B cell (primary cell): ENCODE measurements around the gene GORASP1. TPM values are rescaled to one million over a fixed set of nuclear protein-coding genes. Genes with fewer than 3 reads are reported as not detected.
A peak's percentile ranks its signal among the peaks of the same experiment; 100 is the strongest.

Experiments
- ATAC-seq: fragments of 200-7000 bp; cut with Tn5 transposase; one replicate; pipeline ENCODE4 v1.10.0; 2021; ENCODE audit warnings: low read depth, mild to moderate bottlenecking, moderate number of reproducible peaks, moderate library complexity
- CTCF ChIA-PET: fragments of 350-600 bp; sonication (Branson Sonifier 250); formaldehyde crosslinking; loops from one replicate; lab custom pipeline; 2021; ENCODE audit warnings: antibody characterized with exemption, inconsistent platforms; lab: Charles Lee
- POLR2A ChIA-PET: fragments of 350-600 bp; sonication (Branson Sonifier 250); formaldehyde crosslinking; loops from one replicate; lab custom pipeline; 2021; ENCODE audit warnings: antibody characterized with exemption; lab: Charles Lee
- DNase-seq: peaks from one replicate; pipeline ENCODE4 v3.0.0; 2013
- H2AFZ ChIP-seq: 2 replicates; pipeline ENCODE4 v1.6.1; 2012; ENCODE audit warnings: mild to moderate bottlenecking, low read depth, low read length; ENCODE audit not compliant: insufficient read depth, poor library complexity, severe bottlenecking
- H3K27ac ChIP-seq, 2 donors: 1 replicate in 1 of 2; 2 replicates in 1 of 2; pipeline ENCODE4 v1.5.1; 2012 to 2013; ENCODE audit warnings: low read length in 2 of 2, mild to moderate bottlenecking in 2 of 2, moderate library complexity in 1 of 2
- H3K27me3 ChIP-seq, 4 experiments: fragments of 200-600 bp in 1 of 4; sonication (generic) in 1 of 4; replicated peaks in 1 of 4; 1 replicate in 2 of 4; 2 replicates in 2 of 4; pipeline versions ENCODE4 v1.6.1 to v1.7.0; 2013 to 2016; ENCODE audit warnings: low read length in 3 of 4, mild to moderate bottlenecking in 2 of 4, mixed read lengths in 1 of 4, moderate library complexity in 1 of 4; ENCODE audit not compliant: insufficient read depth in 4 of 4, control insufficient read depth in 3 of 4; ENCODE audit errors: control extremely low read depth in 1 of 4
- H3K36me3 ChIP-seq, 2 experiments: replicated peaks in 1 of 2; 1 replicate in 1 of 2; 2 replicates in 1 of 2; pipeline versions ENCODE4 v1.6.1 to v1.7.1; 2013; ENCODE audit warnings: low read length in 1 of 2; ENCODE audit not compliant: insufficient read depth in 2 of 2, control insufficient read depth in 1 of 2; ENCODE audit errors: control extremely low read depth in 1 of 2, extremely low read depth in 1 of 2
- H3K4me1 ChIP-seq, 2 donors: fragments of 200-600 bp in 1 of 2; sonication (generic) in 1 of 2; 1 replicate in 1 of 2; 2 replicates in 1 of 2; pipeline versions ENCODE4 v1.5.1 to v1.6.1; 2013 to 2017; ENCODE audit warnings: low read length in 2 of 2; ENCODE audit not compliant: control insufficient read depth in 2 of 2, insufficient read depth in 2 of 2
- H3K4me2 ChIP-seq: replicated peaks from 2 replicates; pipeline ENCODE3; 2012; ENCODE audit warnings: mild to moderate bottlenecking, low read depth, low read length; ENCODE audit not compliant: poor library complexity, severe bottlenecking
- H3K4me3 ChIP-seq, 5 experiments: fragments of 200-600 bp in 1 of 5; sonication (generic) in 1 of 5; 1 replicate in 3 of 5; 2 replicates in 2 of 5; pipeline versions ENCODE4 v1.5.1 to v1.7.0; 2011 to 2016; ENCODE audit warnings: low read length in 4 of 5, mild to moderate bottlenecking in 4 of 5, low read depth in 2 of 5, control low read depth in 1 of 5, moderate library complexity in 1 of 5; ENCODE audit not compliant: insufficient read depth in 1 of 5; ENCODE audit errors: control extremely low read depth in 1 of 5, extremely low read depth in 1 of 5
- H3K79me2 ChIP-seq: fragments of 200-600 bp; sonication (generic); one replicate; pipeline ENCODE4 v1.6.0; 2016; ENCODE audit warnings: low read length; ENCODE audit not compliant: control insufficient read depth, insufficient read depth
- H3K9ac ChIP-seq: fragments of 200-600 bp; sonication (generic); 2 replicates; pipeline ENCODE4 v1.6.1; 2017; ENCODE audit warnings: mild to moderate bottlenecking, low read length, moderate library complexity
- H3K9me3 ChIP-seq, 3 donors: one replicate each; pipeline versions ENCODE4 v1.6.1 to v1.7.1; 2013; ENCODE audit warnings: low read length in 2 of 3; ENCODE audit not compliant: control insufficient read depth in 2 of 3, insufficient read depth in 1 of 3; ENCODE audit errors: control extremely low read depth in 1 of 3
- H4K20me1 ChIP-seq: 2 replicates; pipeline ENCODE4 v1.6.0; 2012; ENCODE audit warnings: mild to moderate bottlenecking, low read length; ENCODE audit not compliant: insufficient read depth, control insufficient read depth, poor library complexity, severe bottlenecking
- H3K27ac Mint-ChIP-seq: one replicate; pipeline ENCODE4 v1.8.0; 2021; ENCODE audit warnings: mixed read lengths
- H3K27me3 Mint-ChIP-seq: one replicate; pipeline ENCODE4 v1.8.0; 2021; ENCODE audit warnings: mixed read lengths
- H3K4me1 Mint-ChIP-seq: one replicate; pipeline ENCODE4 v1.8.0; 2021; ENCODE audit warnings: mixed read lengths
- H3K4me3 Mint-ChIP-seq: one replicate; pipeline ENCODE4 v1.8.0; 2021; ENCODE audit warnings: mixed read lengths
- H3K9me3 Mint-ChIP-seq: one replicate; pipeline ENCODE4 v1.8.0; 2022; ENCODE audit warnings: mixed read lengths; ENCODE audit not compliant: insufficient read depth
- CTCF ChIP-seq: fragments of 200-600 bp; IDR thresholded peaks from one replicate; pipeline ENCODE4 v1.8.0; 2022; ENCODE audit warnings: antibody characterized with exemption, mild to moderate bottlenecking
- EZH2 ChIP-seq: IDR thresholded peaks from 2 replicates; pipeline ENCODE4 v1.6.1; 2012; ENCODE audit warnings: borderline replicate concordance, low read depth, mild to moderate bottlenecking, moderate library complexity, low read length; ENCODE audit not compliant: insufficient read depth, poor library complexity, severe bottlenecking
- WGBS: methylation state at CpG from one replicate; pipeline ENCODE4 v1.1.5; 2013; ENCODE audit warnings: missing lambda C conversion rate; ENCODE audit not compliant: insufficient coverage; 5-methylcytosine and 5-hydroxymethylcytosine counted together
- intact Hi-C: fragments of 100-400 bp; cut with micrococcal nuclease; formaldehyde crosslinking; loops from one replicate; pipeline ENCODE4 v1.10.0; 2022
- polyA plus RNA-seq: library from polyadenylated mRNA; depleted of rRNA; stranded (reverse); fragments of >200 nt; gene quantifications from 2 replicates; pipeline ENCODE4 v1.2.3, GENCODE V29; 2012
- total RNA-seq, 2 donors: library from RNA; stranded (reverse); fragments of 120-200 nt in 1 of 2; gene quantifications; 1 replicate in 1 of 2; 2 replicates in 1 of 2; pipeline versions ENCODE4 v1.2.3 to v1.2.4, GENCODE V29; 2013 to 2022

GORASP1 gene
- total and polyA plus RNA-seq, 2 donors (not counting 1 experiment from before 2014, with no cell fraction given), result 81.7 to 84.0 TPM

- H3K27ac Mint-ChIP-seq, result peak overlapping the region; percentile 80
- ChIA-PET CTCF (interaction anchor here (0.9 to 5.0 kb wide), 8 partner anchors 14 to 186 kb away, joined by 3 to 44 read pairs (median 15); no protein-coding TSS in a partner anchor), POLR2A (interaction anchor here (0.6 to 1.0 kb wide), 2 partner anchors 22 to 51 kb away, joined by 3 to 4 read pairs; no protein-coding TSS in a partner anchor)
- Histone ChIP-seq H3K79me2 (peaks cover 52% of the 10 kb centered on the region), H3K9me3 (no peaks in the 10 kb centered on the region), H3K36me3 (peaks cover 0 to 23% of the 10 kb centered on the region in 2 experiments), H2AFZ (no peak overlapping the region), H3K27ac (peak overlapping the region in 1 of 2 donors; percentile 24), H3K4me1 (peaks cover 40 to 63% of the 10 kb centered on the region in 2 donors), H3K27me3 (no peaks in the 10 kb centered on the region), H4K20me1 (peaks cover 33% of the 10 kb centered on the region), H3K4me3 (no peak overlapping the region), H3K4me2 (peak overlapping the region; percentile 92), H3K9ac (no peak overlapping the region)
- no peak for DNase-seq
- H3K4me3 Mint-ChIP-seq, result peak overlapping the region; percentile 88
- H3K9me3 Mint-ChIP-seq, result no peaks in the 10 kb centered on the region
- H3K4me1 Mint-ChIP-seq, result peaks cover 74% of the 10 kb centered on the region
- intact Hi-C loops, result loop anchor here (5.0 to 10.0 kb wide), 3 partner anchors 62 to 970 kb away; partner anchors contain the start of genes ACAA1, MYD88 and SLC25A38
- ATAC-seq, result no peak
- no peaks in the 10 kb centered on the region for H3K27me3 Mint-ChIP-seq
- TF ChIP-seq CTCF (no peak), EZH2 (no peak)
- WGBS, result 81% methylated on average over 3 of the region's 7 CpGs
Observed at GRCh38 chr3:39104961-39105686, 2.3 kb downstream of the GORASP1 start.
